GM23338 (cell line): ENCODE results near the gene AP1M2.

Source experiments
- CTCF ChIP-seq, 2 experiments: fragments of 200-600 bp in 1 of 2; sonication (generic) in 1 of 2; conservative IDR thresholded peaks; 2 replicates each; pipeline versions ENCODE4 v1.5.1 to v1.6.1; 2016 to 2017; ENCODE audit warnings: antibody characterized with exemption in 2 of 2, low read depth in 2 of 2, mild to moderate bottlenecking in 2 of 2, moderate library complexity in 1 of 2
- EZH2 ChIP-seq: fragments of 200-600 bp; sonication (generic); IDR thresholded peaks from one replicate; pipeline ENCODE4 v1.8.0; 2017; ENCODE audit warnings: antibody characterized with exemption, mild to moderate bottlenecking, low read depth; ENCODE audit not compliant: unreplicated experiment

- TF ChIP-seq EZH2 = no peak
- TF ChIP-seq CTCF (conservative IDR thresholded peaks at IDR 0.05; ENCODE audit: low read depth in 2 of 2) = peak; percentile 24 to 40; a peak in 3 of 4 replicates
These were observed 22.0 kb downstream of the AP1M2 start for GRCh38 chr19:10565028-10565566.
